Natural killer cell (primary cell): ENCODE measurements around the gene HSPBP1. TPM values are rescaled to one million over a fixed set of nuclear protein-coding genes. Genes with fewer than 3 reads are reported as not detected.

Experiments used
- ATAC-seq, 3 donors: fragments of 150-1000 bp in 2 of 3; fragments of 200-7000 bp in 1 of 3; cut with Tn5 transposase; 1 replicate in 1 of 3; 2 replicates in 2 of 3; pipeline ENCODE4 v1.10.0; 2021; ENCODE audit warnings: mild to moderate bottlenecking in 2 of 3, moderate library complexity in 2 of 3
- DNase-seq, 2 donors: peaks; one replicate each; pipeline versions ENCODE4 v3.0.0 to v3.0.0-alpha.2; 2013 to 2021; ENCODE audit warnings: mixed read lengths in 1 of 2
- H3K27ac ChIP-seq: one replicate; pipeline ENCODE4 v1.5.1; 2013; ENCODE audit warnings: mild to moderate bottlenecking, low read length
- H3K27me3 ChIP-seq: one replicate; pipeline ENCODE4 v1.6.1; 2013; ENCODE audit warnings: low read length; ENCODE audit not compliant: control insufficient read depth, insufficient read depth
- H3K36me3 ChIP-seq: one replicate; pipeline ENCODE4 v1.6.1; 2013; ENCODE audit warnings: low read length; ENCODE audit not compliant: control insufficient read depth, insufficient read depth
- H3K4me1 ChIP-seq: one replicate; pipeline ENCODE4 v1.6.1; 2013; ENCODE audit warnings: low read length; ENCODE audit not compliant: control insufficient read depth, insufficient read depth
- H3K4me3 ChIP-seq: one replicate; pipeline ENCODE4 v1.5.1; 2013; ENCODE audit warnings: low read length
- H3K9me3 ChIP-seq: one replicate; pipeline ENCODE4 v1.6.1; 2013; ENCODE audit warnings: low read length; ENCODE audit not compliant: control insufficient read depth, insufficient read depth
- H3K27ac Mint-ChIP-seq, 2 donors: one replicate each; pipeline ENCODE4 v1.8.0; 2022; ENCODE audit warnings: mild to moderate bottlenecking in 2 of 2, mixed read lengths in 2 of 2, moderate library complexity in 1 of 2
- H3K27me3 Mint-ChIP-seq, 2 donors: one replicate each; pipeline ENCODE4 v1.8.0; 2022; ENCODE audit warnings: low read depth in 2 of 2, mixed read lengths in 2 of 2
- H3K36me3 Mint-ChIP-seq: one replicate; pipeline ENCODE4 v1.8.0; 2022; ENCODE audit warnings: mixed read lengths
- H3K4me1 Mint-ChIP-seq, 2 donors: one replicate each; pipeline ENCODE4 v1.8.0; 2022; ENCODE audit warnings: mixed read lengths in 2 of 2
- H3K4me3 Mint-ChIP-seq: one replicate; pipeline ENCODE4 v1.8.0; 2022; ENCODE audit warnings: mild to moderate bottlenecking, moderate library complexity, mixed read lengths
- H3K9me3 Mint-ChIP-seq, 2 donors: one replicate each; pipeline ENCODE4 v1.8.0; 2022; ENCODE audit warnings: mixed read lengths in 2 of 2
- WGBS: methylation state at CpG from one replicate; pipeline ENCODE4 v1.1.7; 2013; ENCODE audit warnings: missing lambda C conversion rate; ENCODE audit not compliant: insufficient coverage; 5-methylcytosine and 5-hydroxymethylcytosine counted together
- intact Hi-C: fragments of 100-400 bp; cut with micrococcal nuclease; formaldehyde crosslinking; loops from one replicate; pipeline ENCODE4 v1.14.2; 2022
- total RNA-seq, 4 donors: library from RNA; stranded (reverse); fragments of 120-200 nt in 1 of 4; gene quantifications; one replicate each; pipeline versions ENCODE4 v1.2.3 to v1.2.4, GENCODE V29; 2013 to 2022
- TF ChIP-seq, protein P1 (sequence below): fragments of 200-600 bp; IDR thresholded peaks from one replicate; pipeline ENCODE4 v1.8.0; 2022; ENCODE audit warnings: antibody characterized with exemption

The HSPBP1 gene
- total RNA-seq, 3 donors from 2014 or later (not counting 1 experiment from before 2014, with no cell fraction given) = 17.1 to 19.5 (median 18.5) TPM

DNA sequence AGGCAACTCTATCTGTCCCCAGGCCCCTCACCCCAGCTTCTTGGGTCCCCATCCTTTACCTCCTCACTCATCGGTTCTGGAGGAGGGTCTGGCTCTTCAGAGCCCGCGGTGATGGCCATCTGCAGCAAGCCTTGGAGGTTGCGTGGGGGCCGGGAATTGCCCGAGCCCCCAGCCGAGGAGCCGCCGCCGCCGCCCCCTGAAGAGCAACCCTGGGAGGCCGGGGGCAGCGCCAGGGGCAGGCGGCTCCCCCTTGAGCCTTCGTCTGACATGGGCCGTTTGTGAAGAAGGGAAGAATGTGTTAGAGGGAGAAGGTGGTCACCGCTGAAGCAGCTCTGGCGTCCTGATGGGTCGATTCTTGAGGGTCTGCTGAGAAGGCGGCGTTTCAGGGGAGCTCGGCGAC, 570 bp downstream of the HSPBP1 start:
- H3K27ac ChIP-seq = peak overlapping the region; percentile 93
- Mint-ChIP-seq H3K27me3 (peaks cover 0 to 7% of the 10 kb centered on the region in 2 donors), H3K27ac (peak overlapping the region; percentile 98), H3K9me3 (no peaks in the 10 kb centered on the region), H3K4me3 (peak overlapping the region; percentile 100), H3K4me1 (peaks cover 43 to 48% of the 10 kb centered on the region in 2 donors), H3K36me3 (no peaks in the 10 kb centered on the region)
- WGBS = 16% methylated on average over 23 of the region's 23 CpGs
- peak overlapping the region; percentile 89 for H3K4me3 ChIP-seq
- no peaks in the 10 kb centered on the region for H3K27me3 ChIP-seq
- intact Hi-C loops = no loop called here
- DNase-seq (no peak), ATAC-seq (no peak)
- TF ChIP-seq, protein P1, sequence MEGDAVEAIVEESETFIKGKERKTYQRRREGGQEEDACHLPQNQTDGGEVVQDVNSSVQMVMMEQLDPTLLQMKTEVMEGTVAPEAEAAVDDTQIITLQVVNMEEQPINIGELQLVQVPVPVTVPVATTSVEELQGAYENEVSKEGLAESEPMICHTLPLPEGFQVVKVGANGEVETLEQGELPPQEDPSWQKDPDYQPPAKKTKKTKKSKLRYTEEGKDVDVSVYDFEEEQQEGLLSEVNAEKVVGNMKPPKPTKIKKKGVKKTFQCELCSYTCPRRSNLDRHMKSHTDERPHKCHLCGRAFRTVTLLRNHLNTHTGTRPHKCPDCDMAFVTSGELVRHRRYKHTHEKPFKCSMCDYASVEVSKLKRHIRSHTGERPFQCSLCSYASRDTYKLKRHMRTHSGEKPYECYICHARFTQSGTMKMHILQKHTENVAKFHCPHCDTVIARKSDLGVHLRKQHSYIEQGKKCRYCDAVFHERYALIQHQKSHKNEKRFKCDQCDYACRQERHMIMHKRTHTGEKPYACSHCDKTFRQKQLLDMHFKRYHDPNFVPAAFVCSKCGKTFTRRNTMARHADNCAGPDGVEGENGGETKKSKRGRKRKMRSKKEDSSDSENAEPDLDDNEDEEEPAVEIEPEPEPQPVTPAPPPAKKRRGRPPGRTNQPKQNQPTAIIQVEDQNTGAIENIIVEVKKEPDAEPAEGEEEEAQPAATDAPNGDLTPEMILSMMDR = no peak
- no peaks in the 10 kb centered on the region for H3K9me3 ChIP-seq
- peaks cover 7% of the 10 kb centered on the region for H3K36me3 ChIP-seq
- peaks cover 57% of the 10 kb centered on the region for H3K4me1 ChIP-seq

DNA sequence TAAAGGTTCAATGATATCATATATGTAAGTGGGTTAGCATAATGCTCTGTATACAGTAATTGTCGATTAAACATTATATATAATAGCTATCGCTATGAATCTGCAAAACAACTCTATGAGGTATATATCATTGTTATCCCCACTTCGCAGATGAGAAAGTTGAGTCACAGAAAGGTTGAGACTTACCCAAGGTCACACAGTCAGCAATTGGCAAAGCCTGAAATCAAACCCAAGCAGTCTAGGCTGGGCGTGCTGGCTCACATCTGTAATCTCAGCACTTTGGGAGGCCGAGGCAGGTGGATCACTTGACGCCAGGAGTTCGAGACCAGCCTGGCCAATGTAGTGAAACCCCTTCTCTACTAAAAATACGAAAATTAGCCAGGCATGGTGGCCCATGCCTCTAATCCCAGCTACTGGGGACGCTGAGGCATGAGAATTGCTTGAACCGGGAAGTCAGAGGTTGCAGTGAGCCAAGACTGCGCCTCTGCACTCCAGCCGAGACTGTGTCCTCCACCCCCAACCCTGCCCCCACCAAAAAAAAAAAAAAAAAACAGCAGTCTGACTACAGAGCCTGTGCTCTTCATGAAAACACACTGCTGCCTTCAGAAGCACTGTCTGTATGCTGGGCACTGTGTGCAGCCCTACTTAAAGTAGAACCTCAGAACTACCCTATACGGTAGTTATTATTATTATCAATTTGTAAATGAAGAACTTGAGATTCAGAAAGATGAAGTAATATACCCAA, 1.3 kb downstream of the HSPBP1 start:
- Histone ChIP-seq H3K27ac (peak overlapping the region; percentile 93), H3K4me1 (peaks cover 56% of the 10 kb centered on the region), H3K27me3 (no peaks in the 10 kb centered on the region), H3K9me3 (no peaks in the 10 kb centered on the region), H3K4me3 (no peak overlapping the region), H3K36me3 (peaks cover 10% of the 10 kb centered on the region)
- Mint-ChIP-seq H3K27ac (peak overlapping the region; percentile 98), H3K4me3 (peak overlapping the region; percentile 58), H3K4me1 (peaks cover 41 to 45% of the 10 kb centered on the region in 2 donors), H3K9me3 (no peaks in the 10 kb centered on the region), H3K36me3 (no peaks in the 10 kb centered on the region), H3K27me3 (peaks cover 0 to 6% of the 10 kb centered on the region in 2 donors)
- TF ChIP-seq, protein P1 = no peak
- DNase-seq (no peak), ATAC-seq (no peak)
- intact Hi-C loops = no loop called here
- WGBS = 93% methylated on average over 10 of the region's 13 CpGs

DNA sequence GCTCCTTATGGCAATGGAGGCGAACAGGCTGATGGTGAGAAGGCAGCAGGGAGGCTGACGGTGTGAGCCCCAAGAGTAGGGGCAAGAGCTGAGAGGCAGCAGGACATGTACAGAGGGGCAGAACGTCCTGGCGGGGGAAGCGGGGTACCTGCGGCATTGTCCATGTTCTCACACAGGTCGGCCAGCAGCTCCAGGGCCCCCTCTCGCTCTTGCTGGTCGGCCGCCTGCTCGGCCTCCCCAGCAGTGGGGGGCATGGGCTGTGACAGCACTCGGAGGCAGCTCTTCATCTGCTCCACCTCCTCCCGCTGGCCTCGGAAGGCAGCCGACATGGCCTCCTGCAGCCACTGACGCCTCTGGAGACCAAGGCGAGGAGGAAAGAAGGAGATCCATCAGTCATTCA, 2.4 kb downstream of the HSPBP1 start:
- H3K27ac ChIP-seq = peak overlapping the region; percentile 90
- peaks cover 52% of the 10 kb centered on the region for H3K4me1 ChIP-seq
- no peak overlapping the region for H3K4me3 ChIP-seq
- Mint-ChIP-seq H3K27ac (peak overlapping the region; percentile 91 to 98), H3K4me3 (peak overlapping the region; percentile 69), H3K36me3 (peaks cover 1% of the 10 kb centered on the region), H3K27me3 (no peaks in the 10 kb centered on the region), H3K4me1 (peaks cover 32 to 42% of the 10 kb centered on the region in 2 donors), H3K9me3 (no peaks in the 10 kb centered on the region)
- DNase-seq (no peak), ATAC-seq (no peak)
- H3K9me3 ChIP-seq = no peaks in the 10 kb centered on the region
- H3K27me3 ChIP-seq = no peaks in the 10 kb centered on the region
- peaks cover 13% of the 10 kb centered on the region for H3K36me3 ChIP-seq
- intact Hi-C loops = no loop called here
- TF ChIP-seq, protein P1 = no peak
- WGBS = 98% methylated on average over 17 of the region's 17 CpGs
